HT1080 (cell line): Measurements from ENCODE around the gene NINJ2. TPM values are rescaled to one million over a fixed set of nuclear protein-coding genes. Genes with fewer than 3 reads are reported as not detected.

Source experiments
- DNase-seq: peaks from one replicate; pipeline ENCODE4 v3.0.0-alpha.2; 2015; ENCODE audit warnings: low read depth
- total RNA-seq: library from RNA; depleted of rRNA; stranded (reverse); fragments of >200 nt; shearing (Covaris generic); gene quantifications from 2 replicates; pipeline ENCODE4 v1.2.3, GENCODE V29; 2014

NINJ2 gene
- total RNA-seq, 1 experiment from 2014 or later: 0.50 TPM

GRCh38 chr12:553216-554000 is 109.8 kb downstream of the NINJ2 start:
- DNase-seq: no peak

GRCh38 chr12:552466-552865 is 110.8 kb downstream of the NINJ2 start:
- no peak for DNase-seq

- no peak for DNase-seq
These were observed 112.6 kb downstream of the NINJ2 start for GRCh38 chr12:550473-551260.

GRCh38 chr12:549476-550082 is 113.7 kb downstream of the NINJ2 start:
- DNase-seq: no peak

- no peak for DNase-seq
These were observed 115.3 kb downstream of the NINJ2 start for GRCh38 chr12:547883-548470.

GRCh38 chr12:546920-547845 is 116.1 kb downstream of the NINJ2 start:
- DNase-seq: peak; percentile 57

- DNase-seq: no peak
These were observed 116.9 kb downstream of the NINJ2 start for GRCh38 chr12:546265-546919.

GRCh38 chr12:545835-546234 is 117.4 kb downstream of the NINJ2 start:
- no peak for DNase-seq

- no peak for DNase-seq
These were observed 118.2 kb downstream of the NINJ2 start for GRCh38 chr12:544941-545635.

- DNase-seq: no peak
These were observed 119.1 kb downstream of the NINJ2 start for GRCh38 chr12:544142-544541.

- DNase-seq: no peak
These were observed 120.2 kb downstream of the NINJ2 start for GRCh38 chr12:543114-543451.

GRCh38 chr12:542395-543113 is 120.7 kb downstream of the NINJ2 start:
- DNase-seq: no peak

- no peak for DNase-seq
These were observed 121.4 kb downstream of the NINJ2 start for GRCh38 chr12:541676-542324.

- no peak for DNase-seq
These were observed 123.5 kb downstream of the NINJ2 start for GRCh38 chr12:539540-540310.

GRCh38 chr12:538731-539539 is 124.3 kb downstream of the NINJ2 start:
- DNase-seq: peak; percentile 80

GRCh38 chr12:537772-538171 is 125.5 kb downstream of the NINJ2 start:
- no peak for DNase-seq

GRCh38 chr12:536751-537245 is 126.4 kb downstream of the NINJ2 start:
- DNase-seq: no peak
